Anterior cingulate cortex (tissue), 58 donors: ENCODE results near the gene SMIM20.

Source experiments
- DNase-seq, 58 donors: peaks; one replicate each; lab custom pipeline; 2025; lab: John Stamatoyannopoulos, UW

Gene SMIM20

GRCh38 chr4:25951390-25951952 is 37.5 kb downstream of the SMIM20 start:
- DNase-seq = no peak

GRCh38 chr4:25953740-25954139 is 39.7 kb downstream of the SMIM20 start:
- DNase-seq = peak in 3 of 58 donors; percentile 3 to 31 (median 9)

GRCh38 chr4:25954293-25954904 is 40.4 kb downstream of the SMIM20 start:
- no peak for DNase-seq

GRCh38 chr4:25955705-25956104 is 41.7 kb downstream of the SMIM20 start:
- DNase-seq = no peak

DNA sequence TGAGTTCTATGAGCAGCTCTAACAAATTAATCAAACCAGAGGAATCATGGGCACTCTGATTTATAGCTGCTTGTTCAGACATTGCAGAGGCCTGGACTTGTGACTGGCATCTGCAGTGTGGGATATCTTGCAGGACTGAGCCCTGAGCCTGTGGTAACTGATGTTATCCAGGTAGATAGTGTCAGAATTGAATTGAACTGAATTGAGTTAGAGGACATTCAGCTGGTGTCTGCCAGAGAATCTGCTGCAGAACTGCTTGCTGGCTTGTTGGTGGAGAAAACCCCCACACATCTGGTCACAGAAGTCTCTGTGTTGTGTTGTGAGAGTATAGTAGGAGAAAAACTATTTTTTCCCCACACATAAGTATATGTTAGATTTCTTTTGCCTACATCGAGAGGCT is 42.2 kb downstream of the SMIM20 start:
- DNase-seq = peak in 20 of 58 donors; percentile 2 to 73 (median 20)

- peak in 9 of 58 donors; percentile 6 to 44 (median 17) for DNase-seq
These were observed 44.1 kb downstream of the SMIM20 start for GRCh38 chr4:25958110-25958509.

DNA sequence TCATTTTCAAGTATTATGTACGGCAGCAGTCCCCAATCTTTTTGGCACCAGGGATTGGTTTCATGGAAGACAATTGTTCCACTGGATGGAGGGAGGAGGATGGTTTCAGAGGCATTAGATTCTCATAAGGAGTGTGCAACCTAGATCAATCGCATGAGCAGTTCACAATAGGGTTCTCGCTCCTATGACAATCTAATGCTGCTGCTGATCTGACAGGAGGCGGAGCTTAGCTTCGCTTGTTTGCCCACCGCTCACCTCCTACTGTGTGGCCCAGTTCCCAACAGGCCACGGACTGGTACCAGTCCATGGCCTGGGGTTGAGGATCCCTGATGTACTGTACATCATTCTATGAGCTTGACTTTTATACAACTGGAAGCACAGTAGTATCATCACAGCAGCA is 48.4 kb downstream of the SMIM20 start:
- DNase-seq = no peak

GRCh38 chr4:25965629-25966028 is 51.6 kb downstream of the SMIM20 start:
- DNase-seq = no peak

- no peak for DNase-seq
These were observed 52.2 kb downstream of the SMIM20 start for GRCh38 chr4:25966171-25966570.

GRCh38 chr4:25969374-25970155 is 55.5 kb downstream of the SMIM20 start:
- DNase-seq = no peak

GRCh38 chr4:25970226-25970675 is 56.2 kb downstream of the SMIM20 start:
- DNase-seq = peak in 13 of 58 donors; percentile 9 to 69 (median 25)

GRCh38 chr4:25970691-25971432 is 56.8 kb downstream of the SMIM20 start:
- peak in 38 of 58 donors; percentile 14 to 92 (median 48) for DNase-seq

DNA sequence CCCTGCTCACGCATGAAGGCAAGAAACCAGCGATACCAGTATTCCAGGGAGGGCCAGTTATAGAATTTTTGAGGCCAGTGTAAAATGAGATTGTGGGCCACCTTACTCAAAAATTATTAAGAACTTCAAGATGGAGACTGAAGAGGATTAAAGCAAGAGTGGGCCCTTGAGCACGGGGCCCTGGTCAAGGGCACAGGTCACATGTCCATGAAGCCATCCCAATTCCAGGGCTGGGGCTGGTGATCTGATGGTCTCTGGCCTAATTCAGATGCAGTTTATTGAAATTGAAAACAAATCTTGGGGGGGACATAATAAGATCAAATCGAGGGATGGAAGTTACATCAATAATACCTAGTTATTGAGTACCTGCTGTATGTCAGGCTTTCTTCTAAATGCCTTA is 58.3 kb downstream of the SMIM20 start:
- no peak for DNase-seq

GRCh38 chr4:25972984-25973745 is 59.1 kb downstream of the SMIM20 start:
- DNase-seq = no peak

DNA sequence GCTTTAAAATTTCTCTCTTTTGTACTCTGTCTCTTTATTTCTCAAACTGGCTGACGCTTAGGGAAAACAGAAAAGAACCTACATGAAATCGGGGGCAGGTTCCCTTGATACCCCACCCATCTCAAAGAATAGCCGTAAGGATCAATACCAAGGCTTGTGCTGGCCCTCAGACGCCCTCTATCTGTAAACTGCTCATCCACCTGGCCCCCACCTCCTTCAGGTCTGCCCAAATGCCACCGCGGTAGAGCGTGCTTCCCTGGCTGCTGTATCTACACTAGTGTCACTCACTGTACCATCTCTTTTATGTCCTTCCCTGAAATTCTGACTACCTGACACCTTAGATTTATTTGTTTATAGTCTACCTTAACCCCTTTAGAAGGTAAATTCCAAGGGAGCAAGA is 62.8 kb downstream of the SMIM20 start:
- DNase-seq = no peak

GRCh38 chr4:25977397-25978170 is 63.6 kb downstream of the SMIM20 start:
- DNase-seq = no peak

DNA sequence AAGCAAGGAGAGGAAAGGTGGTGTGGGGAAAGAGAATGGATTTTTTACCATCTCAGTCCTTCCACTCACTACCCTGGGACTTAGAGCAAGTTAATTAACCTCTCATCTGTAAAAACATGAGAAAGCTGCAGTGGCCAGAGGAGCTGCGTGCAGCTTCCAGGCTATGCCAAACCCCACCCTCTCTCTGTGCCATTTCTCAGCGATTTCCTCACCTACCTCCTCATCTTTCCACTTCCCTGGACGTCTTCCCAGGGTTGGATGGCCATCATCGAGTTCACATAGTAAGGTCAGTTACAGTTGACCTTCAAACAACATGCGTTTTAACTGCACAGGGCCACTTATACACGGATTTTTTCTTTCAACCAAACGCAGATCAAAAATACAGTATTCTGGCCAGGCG is 64.3 kb downstream of the SMIM20 start:
- no peak for DNase-seq
